IPS-15b (cell line): ENCODE data around the gene NECTIN2.
A peak's percentile ranks its signal among the peaks of the same experiment; 100 is the strongest.

ENCODE experiments used
- H3K27me3 ChIP-seq: one replicate; pipeline ENCODE4 v1.6.1; 2013; ENCODE audit warnings: low read length; ENCODE audit not compliant: control insufficient read depth, insufficient read depth
- H3K36me3 ChIP-seq: one replicate; pipeline ENCODE4 v1.6.1; 2013; ENCODE audit warnings: low read length; ENCODE audit not compliant: control insufficient read depth, insufficient read depth
- H3K4me1 ChIP-seq: one replicate; pipeline ENCODE4 v1.6.1; 2013; ENCODE audit warnings: mild to moderate bottlenecking, low read length; ENCODE audit not compliant: control insufficient read depth, insufficient read depth
- H3K4me3 ChIP-seq: one replicate; pipeline ENCODE4 v1.5.1; 2013; ENCODE audit warnings: low read depth, low read length
- H3K9ac ChIP-seq: one replicate; pipeline ENCODE4 v1.6.1; 2013; ENCODE audit warnings: low read depth, mild to moderate bottlenecking, low read length
- H3K9me3 ChIP-seq: one replicate; pipeline ENCODE4 v1.6.1; 2013; ENCODE audit warnings: mild to moderate bottlenecking, low read length; ENCODE audit not compliant: control insufficient read depth, insufficient read depth

NECTIN2 gene

DNA sequence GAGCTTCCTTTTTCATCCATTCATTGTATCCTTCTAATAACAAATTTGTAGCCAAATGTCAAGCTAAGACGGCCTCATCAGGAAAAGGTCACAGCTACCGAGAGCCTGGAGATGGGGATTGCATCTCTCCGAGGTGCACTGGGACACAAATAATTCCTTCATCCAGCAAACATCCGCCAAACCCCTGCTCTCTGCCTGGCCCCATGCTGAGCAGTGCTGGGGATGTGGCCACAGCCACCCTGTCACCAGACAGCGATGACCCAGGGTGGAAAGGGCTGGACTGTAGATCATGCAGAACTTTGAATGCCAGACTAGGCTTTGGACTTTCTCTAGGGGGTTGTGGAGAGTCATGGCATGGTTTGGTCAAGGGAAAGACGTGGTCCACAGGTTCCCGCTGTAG, 46.8 kb downstream of the NECTIN2 start:
- H3K9me3 ChIP-seq = no peaks in the 10 kb centered on the region
- peaks cover 4% of the 10 kb centered on the region for H3K4me1 ChIP-seq
- H3K4me3 ChIP-seq = no peak overlapping the region
- H3K27me3 ChIP-seq = no peaks in the 10 kb centered on the region
- H3K9ac ChIP-seq = no peak overlapping the region
- peaks cover 56% of the 10 kb centered on the region for H3K36me3 ChIP-seq

DNA sequence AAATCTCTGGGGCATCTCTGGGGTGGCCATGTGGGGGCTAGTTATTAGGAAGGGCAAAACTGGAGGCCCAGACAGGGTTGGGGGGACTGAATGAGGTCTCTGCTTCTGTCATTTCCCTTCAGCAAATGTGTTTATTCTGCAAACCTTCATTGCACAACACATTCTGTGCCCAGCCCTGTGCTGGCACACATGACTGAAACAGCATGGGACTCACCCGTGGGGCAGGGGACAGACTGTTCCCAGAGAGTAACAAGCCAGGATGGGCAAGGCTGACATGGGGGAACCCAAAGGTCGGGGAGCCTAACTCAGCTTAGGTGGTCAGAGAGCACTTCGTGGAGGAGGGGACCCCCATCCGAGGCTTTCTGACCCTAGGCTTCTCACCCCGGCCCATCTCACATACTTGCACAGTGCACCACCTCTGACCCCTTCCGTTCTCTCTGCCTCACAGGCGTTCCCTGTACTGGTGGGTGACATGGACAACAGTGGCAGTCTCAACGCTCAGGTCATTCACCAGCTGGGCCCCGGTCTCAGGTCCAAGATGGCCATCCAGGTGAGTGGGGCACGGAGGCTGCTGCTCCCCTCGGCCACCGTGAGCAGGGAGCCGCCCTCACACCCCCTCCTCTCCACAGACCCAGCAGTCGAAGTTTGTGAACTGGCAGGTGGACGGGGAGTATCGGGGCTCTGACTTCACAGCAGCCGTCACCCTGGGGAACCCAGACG, 47.4 kb downstream of the NECTIN2 start:
- Histone ChIP-seq H3K9me3 (no peaks in the 10 kb centered on the region), H3K9ac (no peak overlapping the region), H3K4me1 (peaks cover 4% of the 10 kb centered on the region), H3K4me3 (no peak overlapping the region), H3K36me3 (peaks cover 55% of the 10 kb centered on the region), H3K27me3 (no peaks in the 10 kb centered on the region)

DNA sequence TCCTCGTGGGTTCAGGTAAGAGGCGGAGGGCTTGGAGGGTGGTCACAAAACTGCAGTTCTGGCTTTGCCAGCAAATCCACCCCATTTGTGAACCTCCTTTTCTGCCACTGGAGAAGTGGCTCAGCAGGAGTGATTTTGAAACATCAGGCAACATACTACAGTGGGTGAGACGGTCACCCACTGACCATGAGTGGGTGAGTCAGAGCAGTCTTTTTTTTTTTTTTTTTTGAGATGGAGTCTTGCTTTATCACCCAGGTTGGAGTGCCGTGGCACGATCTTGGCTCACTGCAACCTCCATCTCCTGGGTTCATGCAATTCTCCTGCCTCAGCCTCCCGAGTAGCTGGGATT, 47.9 kb downstream of the NECTIN2 start:
- Histone ChIP-seq H3K9me3 (no peaks in the 10 kb centered on the region), H3K4me1 (peaks cover 4% of the 10 kb centered on the region), H3K27me3 (no peaks in the 10 kb centered on the region), H3K4me3 (no peak overlapping the region), H3K9ac (no peak overlapping the region), H3K36me3 (peaks cover 55% of the 10 kb centered on the region)

DNA sequence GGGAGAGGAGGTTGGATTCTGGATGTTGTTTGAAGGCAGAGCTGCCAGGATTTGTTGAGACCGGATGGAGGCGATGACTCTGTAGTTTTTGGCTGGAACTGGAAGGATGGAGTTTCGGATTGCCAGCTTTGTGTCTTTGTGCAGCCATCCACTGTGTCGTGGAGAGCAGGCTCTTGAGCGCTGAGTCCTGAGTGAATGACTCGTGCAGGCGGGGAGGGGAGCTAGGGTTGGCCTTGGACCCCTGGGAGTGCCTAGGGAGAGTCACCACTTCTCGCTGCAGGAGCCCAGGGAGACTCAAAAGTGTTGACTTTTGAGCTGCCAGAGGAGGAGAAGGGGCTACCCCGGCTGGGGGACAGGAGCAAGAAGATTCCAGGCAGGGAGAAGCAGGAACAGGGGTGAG, 48.8 kb downstream of the NECTIN2 start:
- Histone ChIP-seq H3K27me3 (no peaks in the 10 kb centered on the region), H3K4me1 (peaks cover 4% of the 10 kb centered on the region), H3K36me3 (peaks cover 57% of the 10 kb centered on the region), H3K4me3 (no peak overlapping the region), H3K9ac (no peak overlapping the region), H3K9me3 (no peaks in the 10 kb centered on the region)

DNA sequence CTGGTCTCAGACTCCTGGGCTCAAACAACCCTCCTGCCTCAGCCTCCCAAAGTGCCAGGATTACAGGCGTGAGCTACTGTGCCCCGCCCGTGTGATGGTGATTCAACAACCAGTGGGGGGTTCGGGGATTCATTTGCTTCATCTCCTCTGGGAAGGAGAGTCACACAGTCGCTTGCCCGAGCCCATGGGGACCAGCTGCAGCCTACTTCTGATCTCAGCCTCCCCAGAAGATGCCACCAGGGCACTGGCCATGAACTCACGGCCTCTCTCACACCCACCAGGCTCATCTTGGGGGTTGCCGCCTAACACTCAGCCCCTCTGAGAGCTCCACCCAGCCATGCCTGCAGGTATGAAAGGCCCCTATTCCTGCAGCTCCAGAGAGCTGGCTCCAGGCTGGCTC, 51.7 kb downstream of the NECTIN2 start:
- Histone ChIP-seq H3K9ac (no peak overlapping the region), H3K27me3 (no peaks in the 10 kb centered on the region), H3K36me3 (peaks cover 69% of the 10 kb centered on the region), H3K4me1 (no peaks in the 10 kb centered on the region), H3K4me3 (no peak overlapping the region), H3K9me3 (no peaks in the 10 kb centered on the region)

DNA sequence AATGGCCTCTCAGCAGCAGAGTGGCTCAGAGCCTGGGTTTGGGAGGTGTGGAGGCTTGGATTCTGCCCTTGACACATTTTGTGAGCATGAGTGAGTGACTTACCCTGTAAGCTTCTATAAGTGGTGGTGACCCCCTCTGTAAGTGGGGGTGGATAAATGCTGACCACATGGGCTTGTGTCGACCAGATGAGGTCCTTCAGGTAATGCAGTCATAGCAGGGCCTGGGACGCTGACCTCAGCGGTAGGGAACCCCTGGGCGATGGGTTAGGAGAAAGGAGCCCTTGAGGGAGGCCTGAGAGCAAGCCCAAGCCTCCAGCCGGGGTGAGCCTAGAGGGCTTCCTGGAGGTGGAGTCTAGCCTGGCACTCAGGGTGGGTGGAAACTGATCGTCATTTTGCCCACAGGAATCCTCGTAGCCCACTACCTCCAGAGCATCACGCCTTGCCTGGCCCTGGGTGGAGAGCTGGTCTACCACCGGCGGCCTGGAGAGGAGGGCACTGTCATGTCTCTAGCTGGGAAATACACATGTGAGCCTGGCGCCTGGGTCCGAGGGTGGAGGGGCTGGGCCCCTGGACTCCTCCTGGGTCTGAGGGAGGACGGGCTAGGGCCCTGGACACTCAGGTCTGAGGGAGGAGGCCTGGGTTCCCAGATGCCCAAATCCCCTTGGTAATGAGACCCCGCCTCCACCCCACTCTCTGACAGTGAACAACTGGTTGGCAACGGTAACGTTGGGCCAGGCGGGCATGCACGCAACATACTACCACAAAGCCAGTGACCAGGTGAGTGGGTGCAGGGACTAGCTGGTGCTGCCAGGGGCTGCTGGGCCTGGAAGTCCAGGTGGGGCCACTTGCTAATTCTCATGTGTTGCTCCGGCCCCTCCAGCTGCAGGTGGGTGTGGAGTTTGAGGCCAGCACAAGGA, 54.5 kb downstream of the NECTIN2 start:
- Histone ChIP-seq H3K36me3 (peaks cover 44% of the 10 kb centered on the region), H3K4me1 (peaks cover 2% of the 10 kb centered on the region), H3K4me3 (no peak overlapping the region), H3K27me3 (no peaks in the 10 kb centered on the region), H3K9ac (no peak overlapping the region), H3K9me3 (no peaks in the 10 kb centered on the region)

DNA sequence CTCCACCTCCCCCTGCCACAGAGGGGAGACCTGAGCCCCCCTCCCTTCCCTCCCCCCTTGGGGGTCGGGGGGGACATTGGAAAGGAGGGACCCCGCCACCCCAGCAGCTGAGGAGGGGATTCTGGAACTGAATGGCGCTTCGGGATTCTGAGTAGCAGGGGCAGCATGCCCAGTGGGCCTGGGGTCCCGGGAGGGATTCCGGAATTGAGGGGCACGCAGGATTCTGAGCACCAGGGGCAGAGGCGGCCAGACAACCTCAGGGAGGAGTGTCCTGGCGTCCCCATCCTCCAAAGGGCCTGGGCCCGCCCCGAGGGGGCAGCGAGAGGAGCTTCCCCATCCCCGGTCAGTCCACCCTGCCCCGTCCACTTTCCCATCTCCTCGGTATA, 57.1 kb downstream of the NECTIN2 start:
- no peaks in the 10 kb centered on the region for H3K9me3 ChIP-seq
- H3K27me3 ChIP-seq = no peaks in the 10 kb centered on the region
- H3K36me3 ChIP-seq = peaks cover 35% of the 10 kb centered on the region
- peaks cover 2% of the 10 kb centered on the region for H3K4me1 ChIP-seq
- H3K4me3 ChIP-seq = no peak overlapping the region
- no peak overlapping the region for H3K9ac ChIP-seq

DNA sequence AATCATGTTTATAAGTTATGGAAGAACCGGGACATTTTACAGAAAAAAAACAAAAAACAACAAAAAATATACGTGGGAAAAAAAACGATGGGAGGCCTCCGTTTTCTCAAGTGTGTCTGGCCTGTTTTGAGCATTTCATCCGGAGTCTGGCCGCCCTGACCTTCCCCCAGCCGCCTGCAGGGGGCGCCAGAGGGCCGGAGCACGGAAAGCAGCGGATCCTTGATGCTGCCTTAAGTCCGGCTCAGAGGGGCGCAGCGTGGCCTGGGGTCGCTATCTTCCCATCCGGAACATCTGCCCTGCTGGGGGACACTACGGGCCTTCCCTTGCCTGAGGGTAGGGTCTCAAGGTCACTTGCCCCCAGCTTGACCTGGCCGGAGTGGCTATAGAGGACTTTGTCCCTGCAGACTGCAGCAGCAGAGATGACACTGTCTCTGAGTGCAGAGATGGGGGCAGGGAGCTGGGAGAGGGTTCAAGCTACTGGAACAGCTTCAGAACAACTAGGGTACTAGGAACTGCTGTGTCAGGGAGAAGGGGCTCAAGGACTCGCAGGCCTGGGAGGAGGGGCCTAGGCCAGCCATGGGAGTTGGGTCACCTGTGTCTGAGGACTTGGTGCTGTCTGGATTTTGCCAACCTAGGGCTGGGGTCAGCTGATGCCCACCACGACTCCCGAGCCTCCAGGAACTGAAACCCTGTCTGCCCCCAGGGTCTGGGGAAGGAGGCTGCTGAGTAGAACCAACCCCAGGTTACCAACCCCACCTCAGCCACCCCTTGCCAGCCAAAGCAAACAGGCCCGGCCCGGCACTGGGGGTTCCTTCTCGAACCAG, 57.7 kb downstream of the NECTIN2 start:
- peaks cover 2% of the 10 kb centered on the region for H3K4me1 ChIP-seq
- no peaks in the 10 kb centered on the region for H3K9me3 ChIP-seq
- peak overlapping the region; percentile 35 for H3K4me3 ChIP-seq
- no peaks in the 10 kb centered on the region for H3K27me3 ChIP-seq
- peak overlapping the region; percentile 16 for H3K9ac ChIP-seq
- H3K36me3 ChIP-seq = peaks cover 41% of the 10 kb centered on the region

DNA sequence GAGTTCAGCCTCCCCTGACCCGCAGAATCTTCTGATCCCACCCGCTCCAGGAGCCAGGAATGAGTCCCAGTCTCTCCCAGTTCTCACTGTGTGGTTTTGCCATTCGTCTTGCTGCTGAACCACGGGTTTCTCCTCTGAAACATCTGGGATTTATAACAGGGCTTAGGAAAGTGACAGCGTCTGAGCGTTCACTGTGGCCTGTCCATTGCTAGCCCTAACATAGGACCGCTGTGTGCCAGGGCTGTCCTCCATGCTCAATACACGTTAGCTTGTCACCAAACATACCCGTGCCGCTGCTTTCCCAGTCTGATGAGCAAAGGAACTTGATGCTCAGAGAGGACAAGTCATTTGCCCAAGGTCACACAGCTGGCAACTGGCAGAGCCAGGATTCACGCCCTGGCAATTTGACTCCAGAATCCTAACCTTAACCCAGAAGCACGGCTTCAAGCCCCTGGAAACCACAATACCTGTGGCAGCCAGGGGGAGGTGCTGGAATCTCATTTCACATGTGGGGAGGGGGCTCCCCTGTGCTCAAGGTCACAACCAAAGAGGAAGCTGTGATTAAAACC, 58.4 kb downstream of the NECTIN2 start:
- Histone ChIP-seq H3K36me3 (peaks cover 48% of the 10 kb centered on the region), H3K4me3 (peak overlapping the region; percentile 11), H3K9me3 (no peaks in the 10 kb centered on the region), H3K4me1 (peaks cover 2% of the 10 kb centered on the region), H3K9ac (no peak overlapping the region), H3K27me3 (no peaks in the 10 kb centered on the region)

DNA sequence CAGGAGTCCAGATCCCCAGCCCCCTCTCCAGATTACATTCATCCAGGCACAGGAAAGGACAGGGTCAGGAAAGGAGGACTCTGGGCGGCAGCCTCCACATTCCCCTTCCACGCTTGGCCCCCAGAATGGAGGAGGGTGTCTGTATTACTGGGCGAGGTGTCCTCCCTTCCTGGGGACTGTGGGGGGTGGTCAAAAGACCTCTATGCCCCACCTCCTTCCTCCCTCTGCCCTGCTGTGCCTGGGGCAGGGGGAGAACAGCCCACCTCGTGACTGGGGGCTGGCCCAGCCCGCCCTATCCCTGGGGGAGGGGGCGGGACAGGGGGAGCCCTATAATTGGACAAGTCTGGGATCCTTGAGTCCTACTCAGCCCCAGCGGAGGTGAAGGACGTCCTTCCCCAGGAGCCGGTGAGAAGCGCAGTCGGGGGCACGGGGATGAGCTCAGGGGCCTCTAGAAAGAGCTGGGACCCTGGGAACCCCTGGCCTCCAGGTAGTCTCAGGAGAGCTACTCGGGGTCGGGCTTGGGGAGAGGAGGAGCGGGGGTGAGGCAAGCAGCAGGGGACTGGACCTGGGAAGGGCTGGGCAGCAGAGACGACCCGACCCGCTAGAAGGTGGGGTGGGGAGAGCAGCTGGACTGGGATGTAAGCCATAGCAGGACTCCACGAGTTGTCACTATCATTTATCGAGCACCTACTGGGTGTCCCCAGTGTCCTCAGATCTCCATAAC, 59.5 kb downstream of the NECTIN2 start, which contains the start of gene APOE:
Gene APOE (plus strand): TSS at position 360 of the 724 bp plus-strand sequence. CDS start 829 bp downstream, outside the sequence.
- peak within 1 kb of the TSS; percentile 100 for H3K4me3 ChIP-seq
- no peaks in the 10 kb centered on the region for H3K27me3 ChIP-seq
- H3K9ac ChIP-seq = peak within 1 kb of the TSS; percentile 93
- H3K9me3 ChIP-seq = no peaks in the 10 kb centered on the region
- H3K36me3 ChIP-seq = peaks cover 42% of the 10 kb centered on the region
- peaks cover 2% of the 10 kb centered on the region for H3K4me1 ChIP-seq

DNA sequence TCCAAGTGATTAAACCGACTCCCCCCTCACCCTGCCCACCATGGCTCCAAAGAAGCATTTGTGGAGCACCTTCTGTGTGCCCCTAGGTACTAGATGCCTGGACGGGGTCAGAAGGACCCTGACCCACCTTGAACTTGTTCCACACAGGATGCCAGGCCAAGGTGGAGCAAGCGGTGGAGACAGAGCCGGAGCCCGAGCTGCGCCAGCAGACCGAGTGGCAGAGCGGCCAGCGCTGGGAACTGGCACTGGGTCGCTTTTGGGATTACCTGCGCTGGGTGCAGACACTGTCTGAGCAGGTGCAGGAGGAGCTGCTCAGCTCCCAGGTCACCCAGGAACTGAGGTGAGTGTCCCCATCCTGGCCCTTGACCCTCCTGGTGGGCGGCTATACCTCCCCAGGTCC, 61.5 kb downstream of the NECTIN2 start:
- H3K4me1 ChIP-seq = peaks cover 2% of the 10 kb centered on the region
- H3K36me3 ChIP-seq = peaks cover 32% of the 10 kb centered on the region
- peak overlapping the region; percentile 100 for H3K4me3 ChIP-seq
- H3K9me3 ChIP-seq = no peaks in the 10 kb centered on the region
- no peak overlapping the region for H3K9ac ChIP-seq
- no peaks in the 10 kb centered on the region for H3K27me3 ChIP-seq
